HCT116 (cell line): ENCODE data around the gene HOXB7.

Source experiments
- CEBPB ChIP-seq: IDR thresholded peaks from 2 replicates; pipeline ENCODE4 v1.6.1; 2012; ENCODE audit warnings: low read depth
- EGR1 ChIP-seq: IDR thresholded peaks from 2 replicates; pipeline ENCODE4 v1.6.1; 2012; ENCODE audit warnings: low read depth
- EZH2 ChIP-seq: fragments of 200-600 bp; sonication (generic); IDR thresholded peaks from 2 replicates; pipeline ENCODE4 v1.6.1; 2017; ENCODE audit warnings: antibody characterized with exemption, mixed run types
- EZH2phosphoT487 ChIP-seq: fragments of 200-600 bp; IDR thresholded peaks from 2 replicates; pipeline ENCODE4 v1.6.1; 2018; ENCODE audit warnings: antibody characterized with exemption, borderline replicate concordance
- POLR2A ChIP-seq: IDR thresholded peaks from 2 replicates; pipeline ENCODE4 v1.7.0; 2011; ENCODE audit warnings: borderline replicate concordance; ENCODE audit not compliant: insufficient read depth, insufficient read length; ENCODE audit errors: extremely low read depth
- POLR2AphosphoS5 ChIP-seq: IDR thresholded peaks from 2 replicates; pipeline ENCODE4 v1.6.1; 2011; ENCODE audit warnings: mild to moderate bottlenecking, low read depth, low read length, moderate library complexity
- SIN3A ChIP-seq: IDR thresholded peaks from 2 replicates; pipeline ENCODE4 v1.6.1; 2012; ENCODE audit warnings: low read depth
- SP1 ChIP-seq: IDR thresholded peaks from 2 replicates; pipeline ENCODE4 v1.6.1; 2012; ENCODE audit warnings: low read depth
- YY1 ChIP-seq: IDR thresholded peaks from 2 replicates; pipeline ENCODE4 v1.6.1; 2011; ENCODE audit warnings: low read length, low read depth, moderate library complexity, mild to moderate bottlenecking; ENCODE audit not compliant: insufficient replicate concordance; ENCODE audit errors: extremely low read depth
- ZNF274 ChIP-seq: fragments of 200-500 bp; sonication (Bioruptor generic); IDR thresholded peaks from 2 replicates; pipeline ENCODE4 v1.6.1; 2014; ENCODE audit warnings: mild to moderate bottlenecking, low read depth, low read length, inconsistent platforms
- TF ChIP-seq, protein P1 (sequence below), 3 experiments: fragments of 200-600 bp in 1 of 3; sonication (generic) in 1 of 3; IDR thresholded peaks in 2 of 3; conservative IDR thresholded peaks in 1 of 3; 2 replicates each; pipeline ENCODE4 v1.5.1; 2012 to 2017; ENCODE audit warnings: low read depth in 2 of 3, low read length in 2 of 3, antibody characterized with exemption in 1 of 3, borderline replicate concordance in 1 of 3, control low read depth in 1 of 3, mild to moderate bottlenecking in 1 of 3, mixed read lengths in 1 of 3, mixed run types in 1 of 3, moderate library complexity in 1 of 3; ENCODE audit not compliant: insufficient read depth in 1 of 3
- TF ChIP-seq, protein P2 (sequence below): IDR thresholded peaks from 2 replicates; pipeline ENCODE4 v1.6.1; 2012
- TF ChIP-seq, protein P3 (sequence below): IDR thresholded peaks from 2 replicates; pipeline ENCODE4 v1.6.1; 2012

DNA sequence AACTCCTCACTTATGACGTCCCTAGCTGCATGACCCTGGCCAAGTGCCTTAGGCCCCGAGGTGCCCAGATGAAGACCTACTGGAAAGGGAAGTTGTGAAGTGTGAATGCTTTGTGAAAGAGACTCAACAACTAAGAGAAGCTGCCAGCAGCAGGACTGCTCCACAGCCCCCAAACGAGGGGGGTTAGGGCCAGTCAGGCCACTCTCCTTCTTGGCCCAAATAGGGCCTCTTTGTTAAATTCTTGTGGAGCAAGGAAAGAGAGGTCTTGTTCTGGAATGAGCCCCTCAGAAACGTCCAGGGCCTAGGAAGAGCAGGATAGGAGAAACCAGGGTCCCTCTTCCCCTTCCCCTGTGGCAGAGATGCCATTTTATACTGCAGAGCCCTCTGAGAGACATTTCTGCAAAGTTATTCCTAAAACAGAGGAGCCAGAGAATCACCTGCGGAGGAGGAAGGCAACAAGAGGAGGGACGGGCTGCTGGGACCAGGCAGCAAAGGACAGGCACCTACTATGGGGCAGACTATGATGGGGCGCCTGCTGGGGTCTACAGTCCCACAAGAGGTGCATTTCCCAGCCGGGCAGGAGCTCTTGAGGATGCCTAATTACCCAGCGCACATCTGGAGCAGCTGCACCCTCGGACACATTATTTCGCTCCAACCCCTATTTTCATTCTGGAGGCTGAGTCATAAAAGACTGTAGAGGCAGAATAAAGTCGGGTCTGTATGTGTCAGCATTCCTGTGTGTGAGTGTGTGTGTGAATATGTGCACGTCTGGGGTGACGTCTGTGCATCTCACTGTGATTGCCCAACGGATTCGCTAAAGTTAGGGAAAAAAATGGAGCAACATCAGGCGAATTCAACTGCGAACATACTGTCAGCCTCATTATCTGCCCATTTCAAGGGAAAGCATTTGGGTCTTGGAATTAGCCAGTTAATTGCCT lies 26.8 kb upstream of the HOXB7 start:
- TF ChIP-seq, protein P1, sequence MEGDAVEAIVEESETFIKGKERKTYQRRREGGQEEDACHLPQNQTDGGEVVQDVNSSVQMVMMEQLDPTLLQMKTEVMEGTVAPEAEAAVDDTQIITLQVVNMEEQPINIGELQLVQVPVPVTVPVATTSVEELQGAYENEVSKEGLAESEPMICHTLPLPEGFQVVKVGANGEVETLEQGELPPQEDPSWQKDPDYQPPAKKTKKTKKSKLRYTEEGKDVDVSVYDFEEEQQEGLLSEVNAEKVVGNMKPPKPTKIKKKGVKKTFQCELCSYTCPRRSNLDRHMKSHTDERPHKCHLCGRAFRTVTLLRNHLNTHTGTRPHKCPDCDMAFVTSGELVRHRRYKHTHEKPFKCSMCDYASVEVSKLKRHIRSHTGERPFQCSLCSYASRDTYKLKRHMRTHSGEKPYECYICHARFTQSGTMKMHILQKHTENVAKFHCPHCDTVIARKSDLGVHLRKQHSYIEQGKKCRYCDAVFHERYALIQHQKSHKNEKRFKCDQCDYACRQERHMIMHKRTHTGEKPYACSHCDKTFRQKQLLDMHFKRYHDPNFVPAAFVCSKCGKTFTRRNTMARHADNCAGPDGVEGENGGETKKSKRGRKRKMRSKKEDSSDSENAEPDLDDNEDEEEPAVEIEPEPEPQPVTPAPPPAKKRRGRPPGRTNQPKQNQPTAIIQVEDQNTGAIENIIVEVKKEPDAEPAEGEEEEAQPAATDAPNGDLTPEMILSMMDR (IDR thresholded peaks at IDR 0.05 in 2 of 3, conservative IDR thresholded peaks at IDR 0.05 in 1 of 3; ENCODE audit: borderline replicate concordance in 1 of 3, insufficient read depth in 1 of 3, low read depth in 2 of 3, low read length in 2 of 3): no peak
- TF ChIP-seq, protein P2, sequence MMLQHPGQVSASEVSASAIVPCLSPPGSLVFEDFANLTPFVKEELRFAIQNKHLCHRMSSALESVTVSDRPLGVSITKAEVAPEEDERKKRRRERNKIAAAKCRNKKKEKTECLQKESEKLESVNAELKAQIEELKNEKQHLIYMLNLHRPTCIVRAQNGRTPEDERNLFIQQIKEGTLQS: no peak
- TF ChIP-seq POLR2A: no peak
- TF ChIP-seq CEBPB: no peak
- no peak for TF ChIP-seq POLR2AphosphoS5
- no peak for TF ChIP-seq SIN3A
- TF ChIP-seq EZH2: no peak
- no peak for TF ChIP-seq SP1
- no peak for TF ChIP-seq EZH2phosphoT487
- TF ChIP-seq EGR1: no peak
- TF ChIP-seq, protein P3, sequence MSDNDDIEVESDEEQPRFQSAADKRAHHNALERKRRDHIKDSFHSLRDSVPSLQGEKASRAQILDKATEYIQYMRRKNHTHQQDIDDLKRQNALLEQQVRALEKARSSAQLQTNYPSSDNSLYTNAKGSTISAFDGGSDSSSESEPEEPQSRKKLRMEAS: no peak
- no peak for TF ChIP-seq YY1
- TF ChIP-seq ZNF274: no peak
